ENCODE data around the gene NRXN3.

DNA sequence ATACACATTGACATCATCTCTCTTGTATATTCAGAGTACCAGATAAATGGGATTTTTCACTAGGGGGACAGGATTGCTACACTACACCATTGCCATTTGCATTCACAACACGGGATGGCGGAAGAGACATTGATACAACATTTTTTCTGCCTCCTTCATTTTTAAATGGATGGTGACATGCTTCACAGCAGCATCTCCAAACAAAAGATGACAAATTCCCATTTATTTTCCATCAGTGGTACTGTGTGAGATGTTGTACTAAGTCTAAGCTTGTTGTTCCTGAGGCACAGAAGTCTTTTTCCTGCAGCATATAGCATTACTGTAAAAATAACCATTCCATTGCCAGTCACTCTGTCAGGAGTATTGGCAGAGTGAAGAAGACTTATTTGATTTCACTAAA is 912.7 kb downstream of the NRXN3 start:
- TF ChIP-seq, protein P1, sequence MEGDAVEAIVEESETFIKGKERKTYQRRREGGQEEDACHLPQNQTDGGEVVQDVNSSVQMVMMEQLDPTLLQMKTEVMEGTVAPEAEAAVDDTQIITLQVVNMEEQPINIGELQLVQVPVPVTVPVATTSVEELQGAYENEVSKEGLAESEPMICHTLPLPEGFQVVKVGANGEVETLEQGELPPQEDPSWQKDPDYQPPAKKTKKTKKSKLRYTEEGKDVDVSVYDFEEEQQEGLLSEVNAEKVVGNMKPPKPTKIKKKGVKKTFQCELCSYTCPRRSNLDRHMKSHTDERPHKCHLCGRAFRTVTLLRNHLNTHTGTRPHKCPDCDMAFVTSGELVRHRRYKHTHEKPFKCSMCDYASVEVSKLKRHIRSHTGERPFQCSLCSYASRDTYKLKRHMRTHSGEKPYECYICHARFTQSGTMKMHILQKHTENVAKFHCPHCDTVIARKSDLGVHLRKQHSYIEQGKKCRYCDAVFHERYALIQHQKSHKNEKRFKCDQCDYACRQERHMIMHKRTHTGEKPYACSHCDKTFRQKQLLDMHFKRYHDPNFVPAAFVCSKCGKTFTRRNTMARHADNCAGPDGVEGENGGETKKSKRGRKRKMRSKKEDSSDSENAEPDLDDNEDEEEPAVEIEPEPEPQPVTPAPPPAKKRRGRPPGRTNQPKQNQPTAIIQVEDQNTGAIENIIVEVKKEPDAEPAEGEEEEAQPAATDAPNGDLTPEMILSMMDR (conservative IDR thresholded peaks at IDR 0.05): no peak
- TF ChIP-seq EZH2 (IDR thresholded peaks at IDR 0.05; ENCODE audit: low read depth): no peak

Data from PC-9 (cell line).